Medulla oblongata (tissue), 1 donor: Measurements from ENCODE around the gene MAML3.

Experiments
- DNase-seq: peaks from one replicate; pipeline ENCODE4 v3.0.0-alpha.2; 2015; ENCODE audit errors: extremely low spot score

MAML3 gene

DNA sequence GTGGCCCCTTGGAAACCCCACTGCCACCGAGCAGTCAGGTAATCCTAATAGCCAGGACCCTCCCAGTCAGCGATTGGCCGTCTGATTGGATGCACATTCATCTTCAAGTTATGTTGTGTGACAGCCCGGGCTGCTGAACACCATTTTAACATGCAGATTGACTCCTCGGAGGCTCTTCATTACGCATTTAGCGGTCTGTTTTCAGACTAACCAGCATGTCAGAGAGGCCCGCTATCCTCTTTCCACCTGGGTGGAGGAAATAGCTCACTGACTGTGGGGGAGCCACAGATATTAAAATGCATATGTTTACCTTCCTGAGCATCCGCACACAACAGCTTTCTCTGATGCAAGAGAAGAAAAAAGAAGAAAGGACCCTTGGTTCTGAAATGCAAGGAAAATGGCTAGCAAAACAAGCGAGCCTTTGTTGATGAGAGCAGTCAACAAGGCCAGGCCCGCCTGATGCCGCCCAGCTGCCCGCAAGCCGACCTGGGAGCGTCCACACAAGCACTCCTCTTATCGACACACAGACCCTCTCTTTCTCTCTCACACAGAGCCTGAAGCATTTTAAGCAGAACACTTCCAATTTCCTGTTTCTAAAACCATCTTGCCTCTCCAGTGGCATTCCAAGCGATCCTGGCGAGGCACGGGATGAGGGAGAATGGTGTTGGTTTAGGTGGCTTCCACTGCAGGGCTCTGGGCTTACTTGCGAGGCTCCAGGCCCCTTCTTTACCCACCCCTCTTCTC, 370.1 kb downstream of the MAML3 start:
- peak; percentile 83 for DNase-seq

- no peak for DNase-seq
These were observed 371.0 kb downstream of the MAML3 start for GRCh38 chr4:139782926-139783522.

DNA sequence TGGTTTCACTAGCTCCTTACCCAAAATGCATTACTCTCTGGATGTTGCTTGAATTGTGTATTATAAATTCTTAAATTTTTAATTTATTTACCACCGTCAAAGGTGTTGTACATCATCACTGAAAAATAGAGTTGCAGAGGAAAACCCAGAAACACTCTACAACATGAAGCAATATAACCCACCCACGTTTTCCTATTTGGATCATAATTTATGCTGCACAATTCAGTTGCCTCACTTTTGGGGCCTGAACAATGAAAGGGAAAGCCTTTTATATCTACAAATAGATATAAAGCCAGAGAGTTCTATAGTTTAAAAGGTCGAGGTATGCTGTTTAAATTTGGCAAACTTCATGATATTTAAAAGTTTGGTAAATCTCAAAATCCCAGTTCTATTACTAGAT, 372.9 kb downstream of the MAML3 start:
- no peak for DNase-seq

DNA sequence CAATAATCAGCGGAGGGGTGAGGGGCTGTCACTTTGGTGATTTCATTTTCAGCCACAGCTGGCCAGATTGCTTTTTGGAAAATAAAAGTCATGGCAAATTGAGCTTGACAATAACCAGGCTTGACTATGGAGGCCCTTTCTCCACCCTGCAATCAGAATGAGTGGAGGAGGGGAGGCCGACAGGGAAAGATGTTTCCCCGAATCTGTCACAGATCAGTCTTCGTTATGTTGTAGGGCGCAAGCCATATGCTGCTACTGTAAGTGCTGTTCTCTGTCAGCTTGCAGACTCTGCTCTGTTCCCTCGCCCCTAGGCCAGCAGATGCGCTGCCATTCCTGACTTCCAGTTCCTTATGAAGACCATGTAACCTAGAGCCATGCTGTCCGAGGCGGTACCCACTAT, 374.3 kb downstream of the MAML3 start:
- DNase-seq: no peak

DNA sequence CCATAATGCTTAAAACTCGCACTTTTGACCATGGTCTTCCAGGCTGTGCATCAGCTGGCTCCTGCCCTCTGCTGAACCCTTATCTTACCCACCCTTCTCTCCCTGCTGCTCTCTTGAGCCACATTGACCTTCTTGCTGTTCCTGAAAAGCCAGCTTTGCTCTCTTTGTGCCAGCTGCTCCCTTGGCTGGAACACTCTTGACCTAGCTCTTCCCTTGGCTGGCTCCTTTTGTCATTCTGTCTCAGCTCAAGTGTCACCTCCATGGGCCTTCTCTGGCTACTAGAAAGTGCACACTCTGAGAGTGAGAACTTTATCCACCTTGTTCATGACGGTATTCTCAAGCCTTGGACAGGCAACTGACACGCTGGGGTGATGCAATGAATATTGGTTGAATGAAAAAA, 376.2 kb downstream of the MAML3 start:
- DNase-seq: no peak

GRCh38 chr4:139776235-139776634, 377.7 kb downstream of the MAML3 start:
- DNase-seq: no peak

GRCh38 chr4:139774759-139775487, 379.1 kb downstream of the MAML3 start:
- DNase-seq: no peak

DNA sequence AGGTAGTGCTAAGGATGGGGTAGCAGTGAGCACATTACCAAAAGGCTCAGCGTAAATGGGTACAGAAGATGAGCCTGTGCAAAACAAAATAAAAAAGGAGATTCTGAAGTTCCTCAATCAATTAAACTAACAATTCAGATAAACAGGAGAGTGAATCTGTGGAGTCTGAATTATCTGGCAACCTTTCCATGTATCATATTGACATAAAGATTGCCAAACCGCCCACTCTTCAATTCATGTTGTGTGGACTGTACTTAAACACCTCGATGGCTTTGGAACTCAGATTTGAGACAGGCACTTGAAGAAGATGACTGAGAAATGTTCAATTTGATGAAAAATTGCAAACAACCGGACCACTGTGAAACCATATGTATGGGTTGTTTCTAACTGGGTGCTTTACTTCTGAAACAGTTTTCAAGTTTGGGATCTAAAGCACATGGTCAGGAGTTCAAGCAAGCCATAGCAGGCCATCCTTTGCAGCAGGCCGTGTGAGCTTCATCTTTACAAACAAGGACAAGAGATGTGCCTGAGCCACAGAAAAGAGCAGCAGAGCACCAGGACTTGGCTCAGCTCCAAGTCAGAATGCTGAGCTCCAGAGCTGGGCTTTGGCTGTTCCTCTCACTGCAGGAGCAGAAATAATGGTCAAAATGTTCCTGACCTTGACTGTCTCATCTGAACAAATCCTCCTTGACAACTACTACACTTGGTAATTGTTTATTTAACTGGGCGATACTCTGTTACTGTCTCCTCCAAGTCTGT, 380.2 kb downstream of the MAML3 start:
- DNase-seq: no peak

DNA sequence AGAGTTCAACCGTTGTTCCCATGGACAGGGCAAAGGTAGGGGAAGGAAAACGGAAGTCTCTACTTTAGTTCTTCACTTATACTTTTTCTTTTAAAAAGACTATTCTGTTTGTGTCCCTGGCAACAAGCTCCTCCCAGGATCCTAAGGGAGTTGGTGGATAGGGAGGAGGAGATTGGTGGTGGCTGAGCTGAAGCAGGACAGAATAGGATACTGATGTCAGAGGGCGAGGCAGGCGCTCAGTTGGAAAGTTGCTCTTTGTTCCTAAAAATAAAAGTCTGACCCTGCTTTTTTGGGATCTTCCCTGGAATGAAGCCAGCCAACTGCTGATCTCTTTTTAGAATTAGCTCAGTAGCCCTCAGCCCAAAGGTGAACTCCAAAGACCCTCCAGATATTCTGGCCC, 383.6 kb downstream of the MAML3 start:
- DNase-seq: no peak

- no peak for DNase-seq
These were observed 384.6 kb downstream of the MAML3 start for GRCh38 chr4:139769364-139769763.

GRCh38 chr4:139768896-139769295, 385.1 kb downstream of the MAML3 start:
- DNase-seq: no peak

DNA sequence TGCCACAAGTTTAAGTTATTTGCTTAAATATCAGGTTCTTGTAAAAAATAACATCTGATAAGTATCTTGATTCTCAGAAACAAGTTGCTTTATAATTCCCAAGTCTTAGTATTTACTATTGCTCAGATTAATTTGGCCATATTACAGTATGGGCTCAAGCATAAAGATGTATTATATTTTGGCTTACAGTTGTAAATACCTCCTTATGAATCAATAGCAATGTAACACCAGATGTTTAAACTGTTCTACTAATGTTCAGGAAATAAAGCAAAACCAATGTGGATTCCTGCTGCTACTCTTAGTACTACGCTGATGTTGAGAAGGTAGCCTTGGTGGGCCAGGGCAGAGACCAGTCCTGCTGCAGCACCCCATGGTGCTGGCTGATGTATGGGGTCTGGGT, 385.6 kb downstream of the MAML3 start:
- no peak for DNase-seq

- no peak for DNase-seq
These were observed 386.4 kb downstream of the MAML3 start for GRCh38 chr4:139767585-139767984.

DNA sequence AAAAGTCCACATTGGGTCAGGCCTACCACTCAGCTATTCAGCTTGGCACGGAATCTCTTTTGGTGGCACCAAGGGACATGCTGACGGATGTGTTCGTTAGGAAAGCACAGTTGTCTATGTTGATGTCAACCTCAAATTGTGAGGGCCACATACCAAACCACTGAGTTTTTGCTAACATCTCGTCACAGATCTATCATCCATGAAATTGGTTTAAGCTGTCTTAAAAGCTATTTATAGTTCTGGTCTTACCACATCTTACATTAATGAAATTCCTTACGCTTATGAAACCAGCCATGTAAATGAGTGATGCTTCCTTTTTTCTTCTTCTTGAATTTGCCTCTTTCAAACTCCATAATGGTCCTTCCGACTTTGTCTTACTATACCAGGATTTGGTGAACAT, 386.8 kb downstream of the MAML3 start:
- DNase-seq: no peak

DNA sequence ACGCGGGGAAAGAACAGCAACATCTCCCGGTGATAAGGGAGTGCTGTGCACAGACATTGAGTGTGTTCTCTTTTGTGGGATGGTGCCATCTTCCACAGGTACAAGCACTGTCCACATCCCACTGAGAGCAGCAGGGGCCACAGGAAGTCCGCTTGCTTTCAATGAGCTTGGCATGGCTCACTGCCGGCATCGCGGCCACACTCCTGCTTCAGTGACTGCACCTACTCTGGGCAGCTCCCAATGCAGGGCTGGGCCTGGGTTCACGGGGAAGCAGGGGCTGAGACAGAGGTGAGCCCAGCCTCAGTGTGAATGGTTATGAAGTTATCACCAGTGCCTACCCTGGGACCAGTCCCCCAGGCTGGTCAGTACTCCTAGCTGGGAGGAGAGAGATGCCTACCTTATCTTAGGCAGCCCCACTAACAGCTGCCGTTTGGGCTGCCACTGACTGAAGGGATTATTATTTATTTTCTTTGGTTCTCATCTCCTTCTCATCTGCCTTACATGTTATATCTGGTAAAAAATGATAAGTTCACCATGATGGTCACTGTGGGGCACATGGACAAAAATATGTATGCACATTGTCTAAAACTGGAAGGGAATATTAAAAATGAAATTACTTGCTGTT, 389.2 kb downstream of the MAML3 start:
- no peak for DNase-seq

DNA sequence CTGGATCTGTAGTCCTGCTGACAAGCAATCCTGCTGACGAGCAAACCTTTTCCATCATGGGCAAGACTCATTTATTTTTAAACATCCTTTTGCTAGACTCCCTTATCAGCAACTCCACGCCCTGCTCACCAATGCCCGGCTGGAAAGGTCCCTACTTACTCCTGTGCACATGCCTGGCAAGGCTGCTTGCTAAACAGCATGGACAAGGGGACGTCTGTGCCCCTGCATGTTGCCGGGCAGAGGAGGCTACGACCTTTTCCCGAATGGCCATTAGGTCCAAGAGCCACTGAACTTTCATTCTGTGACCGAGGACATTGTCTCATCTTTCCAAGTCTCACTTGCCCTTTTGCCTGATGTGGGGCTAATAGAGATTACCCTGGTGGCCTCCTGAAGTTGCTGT, 389.8 kb downstream of the MAML3 start:
- DNase-seq: no peak

GRCh38 chr4:139763672-139764071, 390.3 kb downstream of the MAML3 start:
- DNase-seq: peak; percentile 39

GRCh38 chr4:139763205-139763604, 390.8 kb downstream of the MAML3 start:
- no peak for DNase-seq

- no peak for DNase-seq
These were observed 391.3 kb downstream of the MAML3 start for GRCh38 chr4:139762720-139763119.

GRCh38 chr4:139761461-139761860, 392.5 kb downstream of the MAML3 start:
- DNase-seq: no peak

- no peak for DNase-seq
These were observed 393.4 kb downstream of the MAML3 start for GRCh38 chr4:139760567-139760966.

GRCh38 chr4:139759097-139759496, 394.9 kb downstream of the MAML3 start:
- no peak for DNase-seq
